CD4-positive, alpha-beta T cell treated with Interleukin-4 for 1 hour (primary cell): ENCODE results near the gene PTPRD.

Experiments
- DNase-seq, 2 donors: peaks; one replicate each; pipeline ENCODE4 v3.0.0-alpha.2; 2020 to 2022

PTPRD gene

GRCh38 chr9:9847750-9848149 is 765.1 kb downstream of the PTPRD start:
- DNase-seq: no peak

GRCh38 chr9:9846557-9846956 is 766.2 kb downstream of the PTPRD start:
- DNase-seq: no peak

- DNase-seq: no peak
Observed at GRCh38 chr9:9820436-9820835, 792.4 kb downstream of the PTPRD start.

- DNase-seq: no peak
Observed at GRCh38 chr9:9819886-9820285, 792.9 kb downstream of the PTPRD start.

GRCh38 chr9:9817176-9817575 is 795.6 kb downstream of the PTPRD start:
- no peak for DNase-seq

- no peak for DNase-seq
Observed at GRCh38 chr9:9804109-9804508, 808.7 kb downstream of the PTPRD start.

- no peak for DNase-seq
Observed at GRCh38 chr9:9799287-9799686, 813.5 kb downstream of the PTPRD start.

- DNase-seq: no peak
Observed at GRCh38 chr9:9792144-9792857, 820.5 kb downstream of the PTPRD start.

GRCh38 chr9:9791611-9792010 is 821.2 kb downstream of the PTPRD start:
- DNase-seq: no peak

- DNase-seq: no peak
Observed at GRCh38 chr9:9790216-9790872, 822.5 kb downstream of the PTPRD start.

- DNase-seq: no peak
Observed at GRCh38 chr9:9783711-9784110, 829.1 kb downstream of the PTPRD start.

- no peak for DNase-seq
Observed at GRCh38 chr9:9783211-9783610, 829.6 kb downstream of the PTPRD start.

GRCh38 chr9:9778293-9778692 is 834.5 kb downstream of the PTPRD start:
- DNase-seq: no peak

- no peak for DNase-seq
Observed at GRCh38 chr9:9774471-9774870, 838.3 kb downstream of the PTPRD start.

- no peak for DNase-seq
Observed at GRCh38 chr9:9771314-9771713, 841.5 kb downstream of the PTPRD start.

GRCh38 chr9:9764821-9765220 is 848.0 kb downstream of the PTPRD start:
- no peak for DNase-seq

- DNase-seq: no peak
Observed at GRCh38 chr9:9754186-9754585, 858.6 kb downstream of the PTPRD start.

GRCh38 chr9:9753266-9753665 is 859.5 kb downstream of the PTPRD start:
- no peak for DNase-seq

GRCh38 chr9:9752722-9753121 is 860.1 kb downstream of the PTPRD start:
- no peak for DNase-seq

- DNase-seq: no peak
Observed at GRCh38 chr9:9751996-9752395, 860.8 kb downstream of the PTPRD start.

GRCh38 chr9:9750719-9751118 is 862.1 kb downstream of the PTPRD start:
- no peak for DNase-seq

- no peak for DNase-seq
Observed at GRCh38 chr9:9749591-9749990, 863.2 kb downstream of the PTPRD start.

GRCh38 chr9:9747787-9748186 is 865.0 kb downstream of the PTPRD start:
- DNase-seq: no peak

GRCh38 chr9:9746826-9747225 is 866.0 kb downstream of the PTPRD start:
- DNase-seq: no peak

- no peak for DNase-seq
Observed at GRCh38 chr9:9743822-9744221, 869.0 kb downstream of the PTPRD start.
